GM10248 (cell line): ENCODE results near the gene SLC16A13.
"Not testable (repeated sequence)": the region's sequence is repeated elsewhere in the genome, so short reads cannot be mapped to it uniquely, and the experiment has no call there.

ENCODE experiments used
- CTCF ChIA-PET: fragments of 300-600 bp; sonication (Branson Sonifier 250); formaldehyde crosslinking; extraction: SDS; loops from one replicate; lab custom pipeline; 2021; ENCODE audit warnings: antibody characterized with exemption; lab: Yijun Ruan, JAX
- POLR2A ChIA-PET: fragments of 350-650 bp; sonication (Branson Sonifier 250); formaldehyde crosslinking; extraction: SDS; loops from one replicate; lab custom pipeline; 2020; ENCODE audit warnings: antibody characterized with exemption; lab: Yijun Ruan, JAX
- DNase-seq: peaks from one replicate; pipeline ENCODE4 v3.0.0; 2012; ENCODE audit errors: extremely low spot score
- TF ChIP-seq, protein P1 (sequence below): IDR thresholded peaks from 2 replicates; pipeline ENCODE4 v1.5.1; 2012; ENCODE audit warnings: mild to moderate bottlenecking, low read depth; ENCODE audit errors: extremely low read depth, missing control alignments, control extremely low read depth

SLC16A13 gene

DNA sequence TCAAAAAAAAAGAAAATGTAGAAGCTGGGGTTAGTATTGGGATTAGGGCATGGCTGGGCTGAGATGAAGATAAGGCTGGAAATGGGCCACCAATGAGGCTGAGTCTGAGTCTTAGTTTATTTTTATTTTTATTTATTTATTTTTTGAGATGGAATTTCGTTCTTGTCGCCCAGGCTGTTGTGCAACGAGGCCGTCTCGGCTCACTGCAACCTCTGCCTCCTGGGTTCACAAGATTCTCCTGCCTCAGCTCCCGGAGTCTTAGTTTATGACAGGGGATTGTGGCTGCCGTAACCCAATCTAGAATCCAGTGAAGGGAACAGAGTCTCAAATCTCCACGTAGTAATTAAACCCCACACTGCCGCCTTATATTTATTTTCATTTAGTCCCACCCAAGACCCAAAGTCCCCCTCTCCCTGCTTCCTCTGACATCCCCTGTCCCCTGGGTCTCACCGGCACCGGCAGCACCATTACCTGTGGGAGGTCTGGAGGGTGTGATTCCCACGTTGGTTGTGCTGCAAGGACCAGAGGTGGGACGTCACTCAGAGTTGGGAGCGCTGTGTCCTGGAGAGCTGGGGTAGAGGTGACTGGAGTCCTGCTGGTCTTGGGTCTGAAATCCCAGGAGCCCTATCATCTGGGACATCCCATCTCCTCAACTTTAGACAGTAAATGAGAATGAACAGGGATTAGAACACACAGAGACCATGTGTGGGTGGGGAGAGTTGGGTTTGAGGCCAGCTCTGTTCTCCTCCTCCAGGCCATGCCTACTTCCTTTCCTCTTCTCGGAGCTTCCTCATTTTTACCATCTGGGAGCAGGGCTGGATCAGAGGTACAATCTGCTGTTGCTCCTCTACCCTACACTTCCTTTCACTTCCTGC lies 44.0 kb downstream of the SLC16A13 start, which contains the start of gene CLEC10A:
TSS of gene CLEC10A (minus strand) at position 671 of the 875 bp plus-strand sequence. CDS start 1,439 bp downstream, outside the sequence.
- TF ChIP-seq, protein P1, sequence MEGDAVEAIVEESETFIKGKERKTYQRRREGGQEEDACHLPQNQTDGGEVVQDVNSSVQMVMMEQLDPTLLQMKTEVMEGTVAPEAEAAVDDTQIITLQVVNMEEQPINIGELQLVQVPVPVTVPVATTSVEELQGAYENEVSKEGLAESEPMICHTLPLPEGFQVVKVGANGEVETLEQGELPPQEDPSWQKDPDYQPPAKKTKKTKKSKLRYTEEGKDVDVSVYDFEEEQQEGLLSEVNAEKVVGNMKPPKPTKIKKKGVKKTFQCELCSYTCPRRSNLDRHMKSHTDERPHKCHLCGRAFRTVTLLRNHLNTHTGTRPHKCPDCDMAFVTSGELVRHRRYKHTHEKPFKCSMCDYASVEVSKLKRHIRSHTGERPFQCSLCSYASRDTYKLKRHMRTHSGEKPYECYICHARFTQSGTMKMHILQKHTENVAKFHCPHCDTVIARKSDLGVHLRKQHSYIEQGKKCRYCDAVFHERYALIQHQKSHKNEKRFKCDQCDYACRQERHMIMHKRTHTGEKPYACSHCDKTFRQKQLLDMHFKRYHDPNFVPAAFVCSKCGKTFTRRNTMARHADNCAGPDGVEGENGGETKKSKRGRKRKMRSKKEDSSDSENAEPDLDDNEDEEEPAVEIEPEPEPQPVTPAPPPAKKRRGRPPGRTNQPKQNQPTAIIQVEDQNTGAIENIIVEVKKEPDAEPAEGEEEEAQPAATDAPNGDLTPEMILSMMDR = no peak
- POLR2A ChIA-PET = no interaction called here
- DNase-seq = no peak
- CTCF ChIA-PET = interaction anchor here (1.1 to 1.5 kb wide), 3 partner anchors 27 to 53 kb away, joined by 3 to 4 read pairs (median 3); no protein-coding TSS in a partner anchor

- TF ChIP-seq, protein P1 = no peak
- no peak for DNase-seq
- ChIA-PET POLR2A (no interaction called here), CTCF (interaction anchor here (0.6 to 1.4 kb wide), 2 partner anchors 28 to 29 kb away, joined by 3 read pairs; no protein-coding TSS in a partner anchor)
Measured at GRCh38 chr17:7080456-7081041, 44.7 kb downstream of the SLC16A13 start.

GRCh38 chr17:7081341-7082062 lies 45.7 kb downstream of the SLC16A13 start:
- ChIA-PET CTCF (interaction anchor here (0.6 to 1.4 kb wide), 2 partner anchors 29 to 30 kb away, joined by 3 read pairs; no protein-coding TSS in a partner anchor), POLR2A (no interaction called here)
- no peak for DNase-seq
- TF ChIP-seq, protein P1 = no peak

GRCh38 chr17:7083592-7083991 lies 47.8 kb downstream of the SLC16A13 start:
- TF ChIP-seq, protein P1 = no peak
- ChIA-PET POLR2A (no interaction called here), CTCF (no interaction called here)
- DNase-seq = no peak

- TF ChIP-seq, protein P1 = no peak
- ChIA-PET CTCF (no interaction called here), POLR2A (no interaction called here)
Measured at GRCh38 chr17:7084088-7084487, 48.3 kb downstream of the SLC16A13 start.

DNA sequence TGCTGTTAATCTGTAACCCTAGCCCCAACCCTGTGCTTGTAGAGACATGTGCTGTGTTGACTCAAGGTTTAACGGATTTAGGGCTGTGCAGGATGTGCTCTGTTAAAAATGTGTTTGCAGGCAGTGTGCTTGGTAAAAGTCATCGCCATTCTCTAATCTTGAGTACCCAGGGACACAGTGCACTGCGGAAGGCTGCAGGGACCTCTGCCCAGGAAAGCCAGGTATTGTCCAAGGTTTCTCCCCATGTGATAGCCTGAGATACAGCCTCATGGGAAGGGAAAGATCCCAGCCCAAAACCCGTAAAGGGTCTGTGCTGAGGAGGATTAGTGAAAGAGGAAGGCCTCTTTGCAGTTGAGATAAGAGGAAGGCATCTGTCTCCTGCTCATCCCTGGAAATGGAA lies 52.6 kb downstream of the SLC16A13 start:
- POLR2A ChIA-PET, CTCF ChIA-PET, DNase-seq: not testable (repeated sequence)

More at GRCh38 chr17:7084088-7084487, 48.3 kb downstream of the SLC16A13 start:
- no peak for DNase-seq

- POLR2A ChIA-PET, DNase-seq, CTCF ChIA-PET: not testable (repeated sequence)
Measured at GRCh38 chr17:7089570-7089969, 53.8 kb downstream of the SLC16A13 start.
